NK-92 treated with Interleukin-12 subunit alpha and Interleukin-12 subunit beta, amount 100 ng/mL, for 24 hours (cell line): ENCODE measurements around the gene PARD3.
"Not testable (repeated sequence)": the region's sequence is repeated elsewhere in the genome, so short reads cannot be mapped to it uniquely, and the experiment has no call there.

Experiments
- DNase-seq: peaks from one replicate; lab custom pipeline; 2025; lab: John Stamatoyannopoulos, UW

Gene PARD3

DNA sequence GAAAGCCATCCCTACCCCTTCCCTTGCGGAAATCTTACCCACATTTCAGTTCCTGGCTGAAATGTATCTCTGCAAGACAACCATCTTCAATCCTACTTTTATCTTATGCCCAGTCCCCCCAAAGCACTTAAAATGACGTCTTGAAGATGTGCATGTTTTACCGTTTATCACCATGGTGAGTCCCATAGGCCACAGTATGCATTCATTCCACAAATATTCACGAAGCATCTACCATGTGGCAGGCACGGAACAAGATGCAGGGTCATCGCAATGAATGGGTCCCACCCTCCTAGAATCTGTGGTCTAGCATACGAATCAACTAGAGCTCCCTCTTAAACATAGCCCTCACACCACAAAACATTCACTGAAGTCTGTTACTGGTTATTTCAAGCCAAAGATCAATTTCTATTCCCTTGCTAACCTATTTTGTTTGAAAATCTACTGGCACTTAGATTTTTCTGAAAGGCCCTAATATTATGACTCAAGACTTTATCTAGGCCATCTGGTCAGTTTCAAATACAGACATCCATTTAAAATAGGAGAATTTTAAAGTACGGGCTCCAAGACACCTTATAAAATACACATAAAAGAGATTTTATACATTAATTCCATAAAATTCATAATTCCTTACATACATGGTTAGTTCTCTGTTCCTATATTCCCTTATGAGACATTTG is 99.4 kb downstream of the PARD3 start:
- DNase-seq = no peak

DNA sequence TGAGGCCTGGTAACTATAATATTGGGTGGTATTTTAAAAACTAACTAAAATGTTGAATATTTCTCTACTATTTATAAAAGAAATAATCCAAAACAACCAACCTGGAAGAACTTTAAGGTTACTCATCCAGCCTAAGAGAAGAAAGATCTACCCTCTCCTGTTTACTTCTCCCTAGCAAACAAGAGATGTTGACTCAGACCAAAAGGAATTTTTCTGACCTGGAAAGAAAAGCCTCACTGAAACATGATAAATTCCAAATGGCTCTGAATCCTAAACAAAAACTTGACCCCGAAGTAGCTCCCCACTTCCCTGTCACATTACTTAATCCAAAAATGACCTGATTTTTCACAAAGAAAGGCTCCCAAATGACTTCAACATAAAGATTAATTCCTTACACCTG is 101.2 kb downstream of the PARD3 start:
- no peak for DNase-seq

DNA sequence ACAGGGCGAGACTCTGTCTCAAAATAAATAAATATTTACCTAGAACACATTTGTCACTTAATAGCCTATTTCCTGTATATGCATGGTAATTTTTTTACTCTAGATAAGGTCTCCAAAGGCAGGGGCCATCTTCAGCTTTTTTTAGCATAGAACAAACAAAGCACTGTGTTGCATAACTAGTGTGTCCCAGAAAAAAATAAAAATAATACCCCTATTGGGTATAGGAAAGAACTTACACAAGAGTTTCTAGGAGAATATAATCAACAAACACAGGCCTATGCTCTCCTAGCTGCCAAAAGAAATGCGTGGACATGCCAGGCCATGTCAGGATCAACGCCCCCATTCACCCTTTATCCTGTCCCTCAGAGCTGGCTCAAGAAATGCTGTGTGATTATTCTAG is 103.6 kb downstream of the PARD3 start:
- no peak for DNase-seq

DNA sequence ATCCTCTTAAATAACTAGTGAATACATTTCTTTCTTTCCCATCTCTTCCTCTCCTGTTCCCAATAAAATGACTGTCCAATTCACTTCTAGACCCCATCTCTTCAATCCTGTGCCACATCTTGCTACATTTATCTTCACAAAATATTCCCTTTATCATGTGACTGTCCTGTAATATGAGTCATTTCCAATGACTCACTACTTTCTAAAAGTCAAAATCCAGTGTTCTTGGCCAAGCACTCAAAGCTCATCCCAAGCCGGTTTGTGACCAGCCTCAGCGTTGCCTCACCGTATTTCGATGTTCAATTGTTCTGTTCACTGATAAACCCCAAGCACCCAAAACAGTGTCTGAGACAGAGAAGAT is 104.7 kb downstream of the PARD3 start:
- no peak for DNase-seq

DNA sequence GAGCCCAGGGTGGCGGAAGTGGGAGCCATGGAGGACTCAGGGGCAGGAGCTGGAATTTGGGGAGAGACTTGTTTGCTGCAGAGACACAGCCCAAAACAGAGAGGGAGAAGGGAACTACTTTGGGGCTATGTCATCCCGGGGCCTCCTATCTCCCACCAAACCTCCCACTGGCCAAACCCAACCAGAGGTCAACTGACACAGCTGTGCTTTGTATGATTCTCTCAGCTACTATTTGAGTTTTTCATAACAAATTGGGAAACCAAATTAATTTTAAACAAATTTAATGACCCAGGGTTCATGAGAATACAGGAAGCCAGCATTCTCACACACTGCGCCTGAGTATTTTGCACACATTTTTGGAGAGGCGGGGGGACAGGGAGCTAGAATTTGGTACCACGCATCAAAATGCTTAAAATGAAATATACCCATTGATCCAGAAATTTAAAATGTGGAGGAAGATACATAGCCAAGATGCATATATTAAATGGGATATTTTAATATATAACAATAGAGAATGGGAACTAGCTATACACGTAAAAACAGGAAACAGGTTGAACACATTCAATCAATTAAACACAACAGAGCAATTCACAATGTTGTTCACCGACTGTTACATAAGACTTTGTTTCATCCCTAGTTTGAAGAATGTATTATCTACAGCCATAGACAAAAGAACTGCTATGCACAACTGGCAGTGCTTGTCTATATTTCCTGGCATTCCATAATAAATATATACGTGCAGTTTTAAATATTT is 105.3 kb downstream of the PARD3 start:
- no peak for DNase-seq

DNA sequence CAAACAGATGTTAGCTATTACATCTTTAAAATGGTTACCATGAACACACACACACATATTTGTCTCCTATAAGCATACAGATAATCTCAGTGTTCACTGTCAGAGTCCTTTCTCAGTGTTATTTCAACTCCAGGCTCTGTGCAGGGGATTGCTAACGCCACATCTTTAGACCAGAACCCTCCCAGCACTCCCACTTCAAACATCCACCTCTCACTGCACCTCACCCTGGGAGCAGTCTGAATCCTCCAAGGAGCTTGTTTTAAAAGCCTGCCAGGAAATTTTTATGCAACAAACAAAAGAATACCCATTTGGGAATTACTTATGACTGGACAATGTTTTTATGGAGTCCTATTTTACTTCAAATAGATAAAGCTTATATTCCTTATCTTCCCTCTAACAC is 107.4 kb downstream of the PARD3 start:
- no peak for DNase-seq

DNA sequence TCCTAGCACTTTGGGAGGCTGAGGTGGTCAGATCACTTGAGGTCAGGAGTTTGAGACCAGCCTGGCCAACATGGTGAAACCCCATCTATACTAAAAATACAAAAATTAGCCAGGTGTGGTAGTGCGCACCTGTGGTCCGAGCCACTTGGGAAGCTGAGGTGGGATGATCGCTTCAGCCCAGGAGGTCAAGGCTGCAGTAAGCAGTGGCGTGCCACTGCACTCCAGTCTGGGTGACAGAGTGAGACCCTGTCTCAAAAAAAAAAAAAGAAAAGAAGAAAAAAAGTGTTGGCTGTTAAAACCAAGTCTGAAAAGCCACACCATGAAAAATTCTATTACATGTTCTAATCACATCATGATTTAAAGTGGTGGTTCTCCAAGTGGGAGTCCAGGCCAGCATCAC is 108.1 kb downstream of the PARD3 start:
- DNase-seq = not testable (repeated sequence)

DNA sequence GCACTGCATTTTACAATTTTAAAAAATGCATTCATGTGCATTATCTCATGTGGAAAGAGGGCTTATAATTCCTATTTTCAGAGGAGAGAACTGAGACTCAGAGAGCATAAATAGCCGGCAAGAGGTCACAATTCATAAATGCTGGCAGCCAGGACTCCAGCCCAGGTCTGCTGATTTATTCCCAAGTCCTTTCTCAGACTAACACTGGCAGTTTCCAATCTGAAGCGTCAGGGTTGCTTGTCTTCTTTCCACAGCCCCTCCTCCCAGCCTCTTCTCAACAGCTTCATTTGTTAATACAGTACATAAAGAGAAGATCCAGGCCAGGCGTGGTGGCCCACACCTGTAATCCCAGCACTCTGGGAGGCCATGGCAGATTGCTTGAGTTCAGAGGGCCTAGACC is 108.9 kb downstream of the PARD3 start:
- no peak for DNase-seq

DNA sequence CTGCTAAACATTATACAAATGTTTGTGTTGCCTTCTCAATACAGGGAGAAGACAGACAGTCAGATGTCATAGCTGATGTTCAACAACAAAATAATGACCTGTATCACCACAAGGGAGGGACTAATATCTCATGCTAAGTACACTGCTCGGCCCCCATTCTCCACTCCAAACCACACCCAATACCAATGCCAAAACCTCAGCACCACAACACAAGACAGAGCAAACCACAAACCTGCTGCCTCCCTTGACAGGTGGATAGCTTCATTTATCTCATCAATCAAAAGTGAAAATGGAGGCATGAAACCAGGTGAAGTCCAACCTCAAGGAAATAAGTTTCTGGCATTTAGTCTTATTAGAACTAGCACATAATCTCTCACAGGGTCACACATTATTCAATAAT is 109.5 kb downstream of the PARD3 start:
- no peak for DNase-seq

DNA sequence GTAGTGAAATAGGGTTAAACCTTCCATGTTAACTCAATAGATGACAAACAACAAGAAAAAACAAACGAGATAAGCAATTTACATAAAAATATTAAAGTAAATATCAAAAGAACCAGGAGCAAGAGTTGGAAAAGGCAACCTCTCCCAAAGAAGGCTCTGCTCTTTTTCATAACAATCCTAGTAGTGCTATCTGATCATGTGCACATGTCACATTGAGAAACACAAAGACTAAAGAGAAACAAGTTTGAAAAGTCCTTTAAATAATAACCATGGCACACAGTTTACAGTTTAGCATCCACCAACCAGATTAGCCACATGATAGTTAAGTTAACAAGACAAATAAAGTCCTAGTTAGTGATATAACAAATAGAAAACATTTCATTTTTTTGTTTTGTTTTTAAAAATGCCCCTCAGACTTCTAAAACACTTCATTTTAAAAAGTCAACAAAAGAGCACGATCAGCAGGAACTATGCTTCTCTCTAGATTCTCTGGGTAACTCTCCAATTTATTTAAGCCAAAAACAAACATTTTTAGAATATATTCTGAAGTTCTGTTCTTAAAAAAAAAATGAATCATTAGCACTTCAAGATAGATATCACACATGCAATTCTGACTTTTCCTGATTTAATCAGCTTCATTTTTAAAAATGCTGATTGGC is 110.4 kb downstream of the PARD3 start:
- no peak for DNase-seq

DNA sequence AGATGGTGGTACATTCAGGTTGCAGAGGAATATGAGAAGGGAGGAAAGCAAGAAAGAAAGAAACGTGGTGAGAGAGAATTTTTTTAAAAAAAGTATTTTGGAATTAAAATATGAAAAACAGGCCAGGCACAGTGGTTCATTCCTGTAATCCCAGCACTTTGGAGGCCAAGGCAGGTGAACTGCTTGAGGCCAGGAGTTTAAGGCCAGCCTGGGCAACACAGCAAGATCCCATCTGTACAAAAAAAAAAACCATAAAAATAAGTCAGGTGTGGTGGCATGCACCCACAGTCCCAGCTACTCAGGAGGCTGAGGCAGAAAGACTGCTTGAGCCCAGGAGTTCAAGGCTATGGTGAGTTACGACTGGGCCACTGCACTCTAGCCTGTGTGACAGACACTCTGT is 112.1 kb downstream of the PARD3 start:
- no peak for DNase-seq

DNA sequence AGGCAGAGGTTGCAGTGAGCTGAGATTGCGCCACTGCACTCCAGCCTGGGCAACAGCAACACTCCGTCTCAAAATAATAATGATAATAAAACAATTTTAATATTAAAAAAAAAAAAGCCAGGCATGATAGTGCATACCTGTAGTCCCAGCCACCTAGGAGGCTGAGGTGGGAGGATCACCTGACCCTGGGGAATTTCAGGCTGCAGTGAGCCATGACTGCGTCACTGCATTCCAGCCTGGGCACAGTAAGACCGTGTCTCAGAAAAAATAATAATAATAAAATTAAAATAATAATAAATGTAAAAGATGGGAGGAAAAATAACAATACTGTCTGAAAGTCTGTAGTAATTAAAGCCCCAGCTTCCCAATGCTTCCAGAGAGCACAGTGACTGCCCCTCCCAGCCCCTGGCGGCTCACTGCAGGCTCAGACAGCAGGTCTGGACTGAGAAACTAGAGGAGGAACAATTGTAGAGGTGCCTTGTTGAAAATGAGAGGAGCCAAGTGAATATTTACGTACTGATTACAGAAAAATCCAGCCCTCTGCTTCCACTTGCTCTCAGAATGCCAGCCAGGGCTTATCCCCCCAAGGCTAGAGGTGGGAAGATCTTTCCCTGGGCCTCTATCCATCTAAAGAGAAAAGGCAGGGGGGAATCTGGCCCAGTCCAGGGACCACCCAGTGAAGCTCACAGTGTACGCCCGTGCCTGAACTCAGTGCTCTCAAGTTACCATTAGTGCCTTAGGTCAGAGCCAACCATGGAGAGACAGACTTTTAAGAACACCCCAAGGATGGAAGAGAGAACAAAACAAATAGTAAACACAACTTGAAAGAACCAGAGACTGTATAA is 112.8 kb downstream of the PARD3 start:
- no peak for DNase-seq

DNA sequence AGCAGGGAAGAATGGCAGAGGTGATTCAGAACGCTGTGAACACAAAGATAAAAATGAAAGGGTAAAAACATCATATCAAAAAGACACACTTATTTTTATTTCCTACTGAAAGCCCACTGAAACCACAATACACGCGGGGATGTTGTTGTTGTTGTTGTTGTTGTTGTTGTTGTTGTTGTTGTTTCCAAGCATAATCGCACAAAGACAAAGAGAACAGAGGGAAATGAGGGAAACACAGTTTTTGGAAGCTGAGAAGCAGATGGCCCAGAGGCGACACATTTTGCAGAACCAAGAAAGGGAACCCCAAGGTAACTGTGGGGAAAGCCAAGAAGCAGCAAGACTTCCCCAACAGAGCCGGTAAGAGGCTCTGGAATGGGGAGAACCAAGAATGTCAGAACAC is 113.9 kb downstream of the PARD3 start:
- DNase-seq = no peak

DNA sequence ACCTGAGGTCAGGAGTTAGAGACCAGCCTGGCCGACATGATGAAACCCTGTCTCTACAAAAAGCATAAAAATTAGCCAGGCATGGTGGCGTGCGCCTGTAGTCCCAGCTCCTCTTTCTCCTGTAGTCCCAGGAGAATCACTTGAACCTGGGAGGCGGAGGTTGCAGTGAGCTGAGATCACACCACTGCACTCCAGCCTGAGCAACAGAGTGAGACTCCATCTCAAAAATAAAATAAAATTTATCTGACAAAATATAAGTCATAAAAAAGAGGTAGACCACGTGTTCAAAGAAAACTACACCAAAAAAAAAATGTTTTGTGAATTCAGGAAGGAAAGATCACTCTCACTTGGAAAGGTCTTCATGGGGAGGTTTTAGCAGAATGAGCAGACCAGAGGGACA is 114.3 kb downstream of the PARD3 start:
- not testable (repeated sequence) for DNase-seq

DNA sequence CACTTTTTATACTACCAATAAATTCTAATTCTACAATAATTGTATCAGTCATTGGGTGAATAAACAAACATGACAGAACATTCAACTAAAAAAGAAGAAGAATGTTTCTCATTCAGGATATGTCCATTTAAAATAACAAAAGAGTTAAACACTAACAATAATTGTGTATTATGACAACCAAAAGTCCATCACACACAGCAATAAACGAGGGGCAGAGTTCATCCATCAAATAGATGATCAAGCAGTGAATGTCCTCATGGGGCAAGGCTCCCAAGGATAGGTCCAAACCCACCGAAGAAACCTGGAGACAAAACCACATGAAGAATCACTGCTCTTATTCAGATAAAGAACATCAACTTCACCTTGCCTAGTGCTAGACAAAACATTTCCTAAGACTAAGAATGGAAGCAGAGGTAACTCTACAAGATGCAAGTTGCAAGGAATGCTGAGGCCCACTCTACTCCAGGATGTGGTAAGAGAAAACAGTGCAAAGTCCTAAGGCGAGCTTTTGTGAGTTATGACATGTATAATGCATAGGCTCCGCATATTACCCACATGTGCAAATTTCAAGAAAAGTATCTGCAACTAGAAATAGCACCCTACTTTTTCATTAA is 115.1 kb downstream of the PARD3 start:
- DNase-seq = no peak

DNA sequence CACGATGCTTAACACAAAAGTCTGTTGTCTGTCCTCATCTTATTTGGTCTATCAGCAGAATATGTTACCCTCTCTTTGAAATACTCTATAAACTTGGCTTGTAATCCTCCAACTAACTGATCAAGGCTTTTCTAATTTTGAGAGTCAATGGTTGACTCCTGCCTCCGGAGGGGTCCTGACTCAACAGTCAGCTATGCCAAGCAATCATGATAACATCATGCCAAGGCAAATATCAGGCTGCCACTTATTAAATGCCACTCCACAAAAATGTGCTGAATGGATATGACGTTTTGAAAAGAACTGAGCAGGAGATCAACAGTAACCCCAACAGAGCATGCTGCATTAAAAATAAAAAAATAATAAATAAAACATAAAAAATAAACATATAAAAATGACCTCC is 116.1 kb downstream of the PARD3 start:
- no peak for DNase-seq

DNA sequence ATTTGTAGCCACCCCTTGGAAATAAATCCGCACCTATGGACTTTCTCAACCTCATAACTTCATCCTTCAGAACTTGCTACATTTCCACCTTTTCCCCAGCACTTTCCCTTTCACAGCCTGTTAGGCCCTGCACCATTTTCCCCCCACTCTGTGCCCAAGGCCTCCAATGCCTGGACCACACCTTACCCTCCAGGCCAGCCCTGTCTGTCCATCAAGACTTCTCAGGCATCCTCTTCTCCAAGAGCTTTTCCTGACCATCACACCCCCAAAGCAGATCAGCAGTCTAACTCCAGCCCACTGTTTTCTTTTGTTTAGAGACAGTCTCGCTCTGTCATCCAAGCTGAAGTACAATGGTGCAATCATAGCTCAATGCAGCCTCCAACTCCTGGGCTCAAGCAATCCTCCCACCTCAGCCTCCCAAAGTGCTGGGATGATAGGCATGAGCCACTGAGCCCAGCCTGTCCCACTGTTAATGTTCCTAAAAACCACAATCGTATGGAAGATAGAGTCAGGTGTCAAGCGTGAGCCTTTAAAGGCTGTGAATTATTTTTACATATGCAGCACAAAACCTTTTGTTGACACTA is 116.8 kb downstream of the PARD3 start:
- DNase-seq = no peak

DNA sequence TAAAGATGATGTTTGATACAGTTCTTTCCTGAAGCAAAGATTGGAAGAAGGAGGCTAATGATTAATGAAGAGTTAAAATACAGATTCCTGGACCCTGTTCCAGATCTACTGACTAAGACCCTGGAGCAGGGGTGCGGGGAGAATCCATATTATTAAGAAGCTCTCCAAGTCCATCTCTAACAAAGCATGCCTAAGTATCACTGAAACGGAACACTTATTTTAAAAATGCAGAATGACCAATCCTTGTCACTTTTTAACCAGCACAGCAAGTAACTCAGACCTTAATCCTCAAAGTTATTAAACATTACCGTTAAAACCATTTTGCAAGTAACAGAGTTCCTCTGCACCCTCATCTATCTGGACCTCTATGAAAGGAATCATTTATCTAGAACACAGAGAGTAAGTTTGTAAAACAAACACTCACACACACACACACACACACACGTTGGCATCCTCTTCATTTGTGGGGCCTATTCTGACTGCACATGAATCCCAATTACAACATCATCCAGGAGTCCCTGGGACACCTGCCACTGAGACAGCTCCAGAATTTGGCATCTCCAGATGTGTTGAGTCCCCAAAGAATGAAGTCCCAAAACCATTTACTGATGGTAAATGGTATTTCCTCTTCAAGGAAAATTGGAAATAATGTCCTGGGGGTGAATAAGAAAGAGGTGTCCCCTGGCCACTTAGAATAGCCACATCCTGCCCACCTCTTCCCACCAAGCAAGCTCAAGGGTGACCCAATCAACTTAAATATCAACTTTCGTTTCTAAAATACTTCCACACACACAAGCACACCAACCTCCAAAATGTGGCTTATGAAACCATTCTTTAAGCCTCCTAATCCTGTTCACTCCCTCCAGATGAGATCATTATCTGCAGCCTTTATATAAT is 117.5 kb downstream of the PARD3 start:
- DNase-seq = no peak

DNA sequence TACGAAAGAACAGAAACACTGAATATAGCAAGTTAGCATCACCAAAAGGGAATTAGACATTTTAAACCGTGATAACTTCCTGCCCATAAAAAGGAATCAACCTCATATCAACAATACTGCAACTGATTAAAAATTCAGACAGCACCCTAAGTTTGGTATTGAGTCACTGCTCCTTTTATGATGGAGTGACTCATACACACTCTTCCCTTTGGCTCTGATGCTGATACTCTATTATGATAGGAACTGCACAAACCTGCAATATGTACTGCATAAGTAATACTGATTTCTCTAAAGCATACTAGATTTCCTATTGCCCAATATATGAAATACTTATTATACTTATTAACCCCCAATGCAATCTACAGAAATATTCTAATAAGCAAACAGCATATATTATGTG is 118.7 kb downstream of the PARD3 start:
- no peak for DNase-seq

DNA sequence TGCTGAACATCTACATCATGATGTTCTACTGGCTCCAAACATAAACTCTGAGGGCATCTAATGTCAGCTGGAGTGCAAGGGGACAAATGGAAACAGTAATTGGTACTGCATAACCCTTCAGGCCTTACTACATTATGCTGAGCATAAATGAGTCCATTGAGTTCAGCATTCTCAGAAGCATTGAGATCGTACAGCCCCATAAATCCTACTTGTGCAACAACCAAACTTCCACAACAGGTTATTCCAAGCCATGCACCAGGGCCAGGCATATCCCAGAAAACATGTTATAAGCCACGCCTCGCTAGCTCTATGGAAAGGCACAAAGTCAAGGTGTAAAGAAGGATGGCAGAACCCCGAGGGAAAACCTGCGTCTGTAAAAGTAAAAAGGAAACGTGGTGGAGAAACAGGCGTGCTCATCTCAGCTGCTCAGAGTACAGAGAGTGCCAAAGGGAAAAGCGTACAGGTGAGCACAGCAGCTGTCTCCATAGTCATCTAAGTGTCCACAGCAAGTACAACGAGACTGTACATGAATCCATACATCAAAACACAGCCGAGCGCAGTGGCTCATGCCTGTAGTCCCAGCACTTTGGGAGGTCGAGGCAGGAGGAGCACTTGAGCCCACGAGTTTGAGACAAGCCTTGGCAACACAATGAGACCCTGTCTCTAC is 124.6 kb downstream of the PARD3 start:
- DNase-seq = no peak
